ENCODE results near the gene RFTN1.

DNA sequence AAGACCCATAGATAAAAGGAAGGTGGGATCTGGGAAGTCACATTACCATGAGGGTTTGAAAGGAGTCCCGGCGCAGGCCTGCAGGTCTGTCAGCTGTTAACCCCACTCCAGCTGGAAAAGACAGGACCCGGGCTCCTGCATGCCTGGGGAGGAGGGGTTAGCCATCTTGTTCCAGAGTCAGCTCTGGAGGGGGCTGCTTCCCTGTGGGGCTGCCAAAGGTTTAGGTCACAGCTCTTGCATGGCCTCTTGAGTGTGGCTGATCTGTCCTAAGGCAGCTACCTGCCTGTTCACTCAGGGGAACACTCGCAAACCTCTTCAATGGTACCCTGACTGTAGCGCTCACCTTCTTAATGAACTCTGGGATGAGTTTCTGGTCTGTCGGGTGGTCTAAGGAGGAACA is 104.5 kb downstream of the RFTN1 start:
- TF ChIP-seq, protein P1, sequence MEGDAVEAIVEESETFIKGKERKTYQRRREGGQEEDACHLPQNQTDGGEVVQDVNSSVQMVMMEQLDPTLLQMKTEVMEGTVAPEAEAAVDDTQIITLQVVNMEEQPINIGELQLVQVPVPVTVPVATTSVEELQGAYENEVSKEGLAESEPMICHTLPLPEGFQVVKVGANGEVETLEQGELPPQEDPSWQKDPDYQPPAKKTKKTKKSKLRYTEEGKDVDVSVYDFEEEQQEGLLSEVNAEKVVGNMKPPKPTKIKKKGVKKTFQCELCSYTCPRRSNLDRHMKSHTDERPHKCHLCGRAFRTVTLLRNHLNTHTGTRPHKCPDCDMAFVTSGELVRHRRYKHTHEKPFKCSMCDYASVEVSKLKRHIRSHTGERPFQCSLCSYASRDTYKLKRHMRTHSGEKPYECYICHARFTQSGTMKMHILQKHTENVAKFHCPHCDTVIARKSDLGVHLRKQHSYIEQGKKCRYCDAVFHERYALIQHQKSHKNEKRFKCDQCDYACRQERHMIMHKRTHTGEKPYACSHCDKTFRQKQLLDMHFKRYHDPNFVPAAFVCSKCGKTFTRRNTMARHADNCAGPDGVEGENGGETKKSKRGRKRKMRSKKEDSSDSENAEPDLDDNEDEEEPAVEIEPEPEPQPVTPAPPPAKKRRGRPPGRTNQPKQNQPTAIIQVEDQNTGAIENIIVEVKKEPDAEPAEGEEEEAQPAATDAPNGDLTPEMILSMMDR (IDR thresholded peaks at IDR 0.05) = no peak
- no peak for TF ChIP-seq POLR2AphosphoS5 (IDR thresholded peaks at IDR 0.05)
- no peak for TF ChIP-seq POLR2A (IDR thresholded peaks at IDR 0.05)
- TF ChIP-seq EP300 (IDR thresholded peaks at IDR 0.05) = no peak

Data from suprapubic skin (tissue), 4 donors.